Epithelial cell of umbilical artery (primary cell): ENCODE results near the gene WFIKKN1. TPM values are rescaled to one million over a fixed set of nuclear protein-coding genes. Genes with fewer than 3 reads are reported as not detected.

Experiments used
- total RNA-seq: library from RNA; depleted of rRNA; stranded (reverse); fragments of >200 nt; gene quantifications from 2 replicates; pipeline ENCODE4 v1.2.3, GENCODE V29; 2014

WFIKKN1 gene, protein sequence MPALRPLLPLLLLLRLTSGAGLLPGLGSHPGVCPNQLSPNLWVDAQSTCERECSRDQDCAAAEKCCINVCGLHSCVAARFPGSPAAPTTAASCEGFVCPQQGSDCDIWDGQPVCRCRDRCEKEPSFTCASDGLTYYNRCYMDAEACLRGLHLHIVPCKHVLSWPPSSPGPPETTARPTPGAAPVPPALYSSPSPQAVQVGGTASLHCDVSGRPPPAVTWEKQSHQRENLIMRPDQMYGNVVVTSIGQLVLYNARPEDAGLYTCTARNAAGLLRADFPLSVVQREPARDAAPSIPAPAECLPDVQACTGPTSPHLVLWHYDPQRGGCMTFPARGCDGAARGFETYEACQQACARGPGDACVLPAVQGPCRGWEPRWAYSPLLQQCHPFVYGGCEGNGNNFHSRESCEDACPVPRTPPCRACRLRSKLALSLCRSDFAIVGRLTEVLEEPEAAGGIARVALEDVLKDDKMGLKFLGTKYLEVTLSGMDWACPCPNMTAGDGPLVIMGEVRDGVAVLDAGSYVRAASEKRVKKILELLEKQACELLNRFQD
- 0.15 TPM in 1 of 2 replicates, not detected in the other for total RNA-seq

DNA sequence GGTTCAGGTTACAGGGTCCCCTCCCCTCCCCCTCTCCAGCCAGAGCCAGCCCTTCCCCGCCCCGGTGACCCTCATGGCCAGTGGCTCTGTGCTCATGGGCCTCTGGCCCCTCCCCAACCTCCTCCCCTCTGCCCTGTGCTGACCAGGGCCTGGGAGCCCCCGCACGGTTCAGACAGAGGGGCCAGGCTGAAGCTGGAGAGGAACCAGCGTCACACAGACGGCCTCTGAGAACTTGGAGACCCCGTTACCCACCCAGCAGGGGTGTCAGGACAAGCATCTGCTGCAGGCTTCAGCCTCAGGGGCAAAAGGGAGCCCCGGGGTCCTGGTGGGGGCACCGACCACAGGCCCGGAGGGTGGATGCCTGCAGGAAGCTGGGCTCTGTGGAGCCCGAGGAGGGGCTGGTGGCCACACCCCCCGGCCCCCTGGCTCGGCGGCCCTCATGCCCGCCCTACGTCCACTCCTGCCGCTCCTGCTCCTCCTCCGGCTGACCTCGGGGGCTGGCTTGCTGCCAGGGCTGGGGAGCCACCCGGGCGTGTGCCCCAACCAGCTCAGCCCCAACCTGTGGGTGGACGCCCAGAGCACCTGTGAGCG lies at the start of gene WFIKKN1:
Gene WFIKKN1 (plus strand): TSS at position 171 of the 591 bp plus-strand sequence. CDS start 269 bp downstream, at position 440.

DNA sequence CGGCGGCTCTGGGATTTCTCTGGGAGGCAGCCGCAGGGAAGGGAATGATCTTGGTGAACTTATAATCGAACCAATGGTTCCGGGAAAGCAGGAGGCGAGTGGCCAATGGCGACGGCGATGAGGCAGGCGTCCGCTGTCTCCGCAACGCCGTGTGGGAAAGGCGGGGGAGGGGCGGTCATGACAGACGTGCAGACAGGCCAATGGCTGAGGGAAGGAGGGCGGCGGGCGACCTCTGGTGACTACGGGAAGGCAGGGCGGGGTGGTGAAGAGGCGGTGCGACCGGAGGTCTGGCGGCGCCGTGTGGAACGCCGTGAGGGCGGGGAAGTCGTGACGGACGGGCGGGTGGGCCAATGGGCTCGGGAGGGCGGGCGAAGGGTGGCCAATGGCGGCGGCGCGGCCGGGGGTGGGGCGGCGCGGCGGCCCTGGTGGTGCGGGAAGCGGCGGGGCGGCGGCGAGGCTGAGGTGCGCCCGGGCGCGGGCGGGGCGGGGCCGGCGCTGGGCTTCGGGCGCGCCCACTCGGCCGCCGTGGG lies 41.1 kb upstream of the WFIKKN1 start, which contains the start of gene RAB40C:
Gene RAB40C (plus strand): TSS at position 409 of the 530 bp plus-strand sequence. CDS start 226 bp downstream, outside the sequence.

DNA sequence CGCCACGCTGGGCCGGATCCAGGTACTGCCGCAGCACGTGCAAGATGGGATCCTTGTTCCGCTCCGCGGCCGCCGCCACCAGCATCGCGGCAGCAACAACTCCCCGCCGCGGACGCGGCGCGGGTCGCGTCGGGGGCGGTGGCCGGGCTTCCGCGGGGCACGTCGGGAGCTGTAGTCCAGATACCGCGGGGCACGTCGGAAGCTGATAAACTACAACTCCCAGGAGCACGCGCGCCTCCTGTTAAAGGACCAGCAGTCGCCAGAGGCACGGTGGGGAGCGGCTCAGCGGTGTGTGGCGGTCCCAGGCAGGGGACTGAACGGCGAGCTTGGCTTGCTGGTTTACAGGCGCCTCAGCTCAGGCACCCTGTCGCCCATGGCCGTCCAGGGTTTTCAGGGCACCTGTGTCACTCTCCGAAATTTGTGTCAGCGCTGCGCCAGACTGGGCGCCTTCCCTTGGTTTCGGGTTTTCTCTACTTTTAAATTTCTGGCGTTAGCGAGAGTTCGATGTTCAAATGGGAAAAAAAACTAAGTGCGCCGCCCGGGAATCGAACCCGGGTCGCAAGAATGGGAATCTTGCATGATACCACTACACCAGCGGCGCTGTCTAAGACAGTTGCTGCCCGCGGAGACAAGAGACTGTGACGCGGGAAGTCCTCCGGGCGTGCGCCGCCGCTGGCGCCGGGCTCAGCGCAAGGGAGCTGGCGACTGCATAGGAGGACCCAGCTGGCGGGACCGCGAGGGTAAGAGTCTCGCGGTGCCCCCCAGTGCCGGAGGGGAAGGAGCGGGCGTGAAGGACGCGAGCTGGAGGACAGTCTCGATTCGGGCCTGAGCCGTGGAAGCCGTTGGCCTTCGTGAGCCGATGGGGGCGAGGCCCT lies 5.7 kb downstream of the WFIKKN1 start, which contains the start of gene METTL26:
Gene METTL26 (minus strand): TSS at position 100 of the 875 bp plus-strand sequence. CDS start 15 bp downstream, at position 85.

DNA sequence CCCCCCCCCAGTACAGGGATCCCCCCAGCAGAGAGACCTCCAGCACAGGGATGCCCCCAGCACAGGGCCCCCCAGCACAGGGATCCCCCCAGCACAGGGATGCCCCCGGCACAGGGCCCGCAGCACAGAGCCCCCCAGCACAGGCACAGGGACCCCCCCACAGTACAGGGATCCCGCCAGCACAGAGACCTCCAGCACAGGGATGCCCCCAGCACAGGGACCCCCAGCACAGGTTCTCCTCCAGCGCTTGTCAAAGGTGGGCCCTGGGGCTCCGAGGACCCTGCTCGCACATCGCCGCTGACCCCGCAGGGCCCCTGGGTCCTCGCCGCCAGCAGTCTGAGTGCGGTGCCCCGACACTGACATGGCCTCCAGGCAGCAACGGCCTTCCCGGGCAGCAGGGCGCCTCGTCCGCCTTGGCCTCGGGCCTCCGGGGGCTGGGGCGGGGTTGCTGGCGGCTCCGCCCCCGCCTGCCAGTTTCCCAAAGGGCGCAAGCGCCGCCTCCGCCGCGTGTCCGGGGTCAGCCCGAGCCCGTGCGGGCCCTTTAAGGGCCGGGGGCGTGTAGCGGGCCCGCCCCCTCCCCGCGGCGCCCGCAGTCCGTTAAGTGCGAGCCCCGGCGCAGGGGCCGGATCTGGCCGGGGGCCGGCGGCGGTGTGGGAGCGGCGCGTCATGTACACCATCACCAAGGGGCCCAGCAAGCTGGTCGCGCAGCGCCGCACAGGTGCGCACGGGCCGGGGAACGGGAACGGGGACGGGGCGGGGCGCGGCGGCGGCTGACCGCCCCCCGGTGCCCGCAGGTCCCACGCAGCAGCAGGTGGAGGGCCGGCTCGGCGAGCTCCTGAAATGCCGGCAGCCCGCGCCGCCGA lies 10.8 kb downstream of the WFIKKN1 start, which contains the start of gene MCRIP2:
Gene MCRIP2 (plus strand): TSS at position 503 of the 863 bp plus-strand sequence. CDS start 164 bp downstream, at position 667.

DNA sequence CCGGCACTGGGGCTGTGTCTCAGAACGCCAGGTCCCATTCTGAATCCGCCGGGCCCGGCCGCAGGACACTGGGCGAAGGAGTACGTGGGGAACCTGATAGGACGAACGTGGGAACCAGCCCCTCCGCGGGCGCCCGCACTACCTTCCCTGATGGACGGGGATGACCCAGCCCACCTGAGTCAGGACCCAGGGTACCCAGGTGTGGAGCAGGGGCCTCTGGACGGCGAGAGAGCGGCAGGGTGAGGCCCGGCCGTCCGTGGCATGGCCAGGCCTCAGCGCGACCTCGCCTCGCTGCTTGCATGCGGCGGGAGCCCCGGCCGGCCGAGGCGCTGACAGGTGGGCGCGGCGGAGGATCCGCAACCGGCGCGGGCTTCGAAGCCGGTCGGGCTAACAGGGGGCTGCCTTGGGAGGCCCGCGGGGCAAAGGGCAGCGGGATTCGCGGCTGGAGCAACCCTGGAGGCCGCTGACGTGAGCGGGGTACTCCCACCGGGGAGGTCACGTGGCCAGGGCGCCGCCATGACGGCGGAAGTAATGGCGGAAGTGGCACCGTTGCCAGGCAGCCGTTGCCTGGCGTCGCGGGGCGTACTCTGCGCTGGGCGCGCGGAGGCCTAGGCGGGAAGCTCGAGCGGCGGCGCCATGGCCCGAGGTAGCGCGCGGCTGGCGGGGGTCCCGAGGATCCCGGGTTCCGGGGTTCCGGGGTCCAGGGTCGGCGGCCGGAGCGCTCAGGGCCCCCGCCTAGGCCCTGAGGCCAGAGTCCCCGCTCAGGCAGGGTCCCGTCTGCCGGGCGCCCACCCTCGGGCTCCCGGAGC lies 18.2 kb downstream of the WFIKKN1 start, which contains the start of gene WDR90:
Gene WDR90 (plus strand): TSS at position 585 of the 809 bp plus-strand sequence. CDS start 52 bp downstream, at position 637.

DNA sequence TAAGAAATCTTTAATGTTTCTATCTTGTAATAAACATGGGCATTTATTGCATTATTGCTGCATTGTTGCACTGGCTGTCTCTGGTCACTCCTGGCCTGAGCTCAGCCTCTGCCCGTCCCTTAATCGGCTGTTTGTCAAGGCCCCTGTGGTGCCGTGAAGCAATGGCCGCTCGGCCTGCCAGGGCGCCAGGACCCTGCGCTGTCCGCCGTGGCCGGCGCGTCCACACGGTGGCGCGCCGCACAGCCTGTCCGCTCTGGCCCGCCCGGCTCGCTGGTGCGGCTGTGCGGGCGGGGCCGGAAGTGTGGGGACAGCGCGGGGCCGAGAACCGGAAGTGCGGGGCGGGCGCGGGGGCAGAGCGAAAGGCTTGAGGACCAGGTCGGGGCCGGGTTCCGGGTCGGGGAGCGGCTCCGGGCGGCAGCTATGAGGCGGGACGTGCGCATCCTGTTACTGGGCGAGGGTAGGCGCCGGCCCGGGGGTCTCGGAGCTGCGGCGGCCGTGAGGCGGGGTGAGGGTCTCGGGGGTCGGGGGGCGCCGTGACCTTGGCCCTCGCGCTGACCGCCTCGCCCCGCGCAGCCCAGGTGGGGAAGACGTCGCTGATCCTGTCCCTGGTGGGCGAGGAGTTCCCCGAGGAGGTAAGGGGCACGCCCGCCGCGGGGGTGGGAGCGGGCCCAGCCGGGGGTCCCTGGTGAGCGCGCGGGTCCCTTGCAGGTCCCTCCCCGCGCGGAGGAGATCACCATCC lies 37.2 kb downstream of the WFIKKN1 start, which contains the start of gene RHOT2:
Gene RHOT2 (plus strand): TSS at position 353 of the 739 bp plus-strand sequence. CDS start 68 bp downstream, at position 421.

DNA sequence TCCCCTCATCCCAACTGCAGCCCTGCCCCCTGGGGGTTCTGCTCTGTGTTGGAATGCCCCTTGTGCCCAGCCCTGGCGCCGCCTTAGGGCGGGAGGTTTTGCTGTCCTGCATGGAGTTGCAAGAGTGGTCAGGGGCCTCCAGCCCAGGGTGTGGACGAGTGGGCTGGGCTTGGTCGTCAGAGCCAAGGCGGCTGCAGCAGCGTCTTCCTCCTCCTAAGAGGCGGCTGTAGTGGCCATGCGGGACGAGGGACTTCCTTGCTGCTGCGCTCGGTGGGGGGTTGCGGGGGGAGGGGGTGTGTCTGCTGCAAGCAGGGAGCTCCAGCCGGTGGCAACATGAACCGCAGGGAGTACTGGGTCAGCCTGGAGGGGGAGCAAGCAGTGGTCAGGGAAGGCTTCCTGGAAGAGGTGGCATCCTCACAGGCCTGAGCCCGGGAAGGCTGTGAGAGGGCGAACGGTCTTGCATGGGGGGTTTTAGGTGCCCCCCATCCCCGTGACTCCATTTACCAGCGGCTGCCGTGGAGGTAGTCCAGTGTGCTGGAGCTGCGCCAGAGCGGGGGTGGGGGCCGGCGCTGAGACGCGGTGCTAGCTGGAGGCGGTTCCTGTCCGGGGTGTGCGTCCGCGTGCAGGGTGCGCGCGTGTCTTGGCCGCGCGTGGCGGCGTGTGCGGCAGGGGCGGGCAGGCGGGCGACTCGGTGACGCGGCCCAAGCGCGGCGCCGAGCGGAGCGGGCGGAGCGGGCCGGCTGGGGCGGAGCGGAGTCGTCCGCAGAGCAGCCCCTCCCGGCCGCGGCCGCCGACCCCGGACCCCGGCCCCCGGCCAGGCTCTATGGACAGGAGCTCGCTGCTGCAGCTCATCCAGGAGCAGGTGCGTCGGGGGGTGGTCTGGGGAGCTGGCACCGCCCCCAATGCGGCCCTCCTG lies 44.4 kb downstream of the WFIKKN1 start, which contains the start of gene RHBDL1:
Gene RHBDL1 (plus strand): TSS at position 704 of the 916 bp plus-strand sequence. CDS start 120 bp downstream, at position 824.

DNA sequence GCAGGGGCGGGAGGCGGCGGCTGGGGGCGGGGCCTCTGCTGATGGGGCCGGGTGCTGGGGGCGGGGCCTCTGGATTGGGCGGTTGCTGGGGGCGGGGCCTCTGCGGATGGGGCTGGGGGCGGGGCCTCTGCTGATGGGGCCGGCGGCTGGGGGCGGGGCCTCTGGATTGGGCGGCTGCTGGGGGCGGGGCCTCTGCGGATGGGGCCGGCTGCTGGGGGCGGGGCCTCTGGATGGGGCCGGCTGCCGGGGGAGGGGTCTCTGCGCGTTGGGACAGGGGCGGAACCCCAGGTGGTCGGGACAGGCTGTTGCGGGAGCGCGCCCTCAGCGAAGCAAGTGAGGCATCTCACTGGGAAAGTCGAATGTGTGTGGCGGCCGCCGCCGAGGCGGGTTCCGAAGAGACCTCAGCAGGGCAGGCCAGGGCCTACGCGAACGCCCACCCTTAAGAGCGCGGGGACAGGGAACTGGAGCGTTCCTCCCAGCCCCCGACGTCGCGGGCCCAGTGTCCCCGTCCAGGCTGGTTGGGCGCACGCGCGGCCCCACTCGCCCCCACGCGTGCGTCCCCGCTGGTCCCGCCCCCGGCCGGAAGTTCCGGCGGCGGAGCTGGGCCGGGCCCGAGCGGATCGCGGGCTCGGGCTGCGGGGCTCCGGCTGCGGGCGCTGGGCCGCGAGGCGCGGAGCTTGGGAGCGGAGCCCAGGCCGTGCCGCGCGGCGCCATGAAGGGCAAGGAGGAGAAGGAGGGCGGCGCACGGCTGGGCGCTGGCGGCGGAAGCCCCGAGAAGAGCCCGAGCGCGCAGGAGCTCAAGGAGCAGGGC lies 49.2 kb downstream of the WFIKKN1 start, which contains the start of gene STUB1:
Gene STUB1 (plus strand): TSS at position 597 of the 811 bp plus-strand sequence. CDS start 116 bp downstream, at position 713.

Other genes with a start within 250 kb of the WFIKKN1 start
- 78.0 and 93.9 TPM in 2 replicates for gene PGAP6, start 249.0 kb upstream of the WFIKKN1 start, total RNA-seq
- gene NME4, start 233.8 kb upstream of the WFIKKN1 start, total RNA-seq: 76.4 and 117 TPM in 2 replicates
- 9.0 and 17.5 TPM in 2 replicates for gene DECR2, start 229.1 kb upstream of the WFIKKN1 start, total RNA-seq
- 23.4 and 24.8 TPM in 2 replicates for gene RAB11FIP3, start 205.3 kb upstream of the WFIKKN1 start, total RNA-seq
- gene CAPN15, start 103.3 kb upstream of the WFIKKN1 start, total RNA-seq: 30.2 and 41.9 TPM in 2 replicates
- gene PRR35, start 70.6 kb upstream of the WFIKKN1 start, total RNA-seq: under 0.01 TPM in 1 of 2 replicates, not detected in the other
- 1.6 and 2.0 TPM in 2 replicates for gene NHLRC4, start 64.0 kb upstream of the WFIKKN1 start, total RNA-seq
- 23.1 and 24.2 TPM in 2 replicates for gene PIGQ, start 61.0 kb upstream of the WFIKKN1 start, total RNA-seq
- gene RAB40C, start 40.9 kb upstream of the WFIKKN1 start, total RNA-seq: 8.4 and 11.1 TPM in 2 replicates
- 68.7 and 115 TPM in 2 replicates for gene METTL26, start 5.3 kb downstream of the WFIKKN1 start, total RNA-seq
- 22.6 and 23.7 TPM in 2 replicates for gene MCRIP2, start 10.8 kb downstream of the WFIKKN1 start, total RNA-seq
- 8.8 and 9.4 TPM in 2 replicates for gene WDR90, start 18.4 kb downstream of the WFIKKN1 start, total RNA-seq
- 32.1 and 35.7 TPM in 2 replicates for gene RHOT2, start 37.1 kb downstream of the WFIKKN1 start, total RNA-seq
- gene RHBDL1, start 44.7 kb downstream of the WFIKKN1 start, total RNA-seq: 0.30 and 0.65 TPM in 2 replicates
- 139 and 144 TPM in 2 replicates for gene STUB1, start 49.4 kb downstream of the WFIKKN1 start, total RNA-seq
- 22.0 and 29.6 TPM in 2 replicates for gene JMJD8, start 53.3 kb downstream of the WFIKKN1 start, total RNA-seq
- gene WDR24, start 59.4 kb downstream of the WFIKKN1 start, total RNA-seq: 2.6 TPM in 2 replicates
- 0.32 TPM in 1 of 2 replicates, not detected in the other for gene FBXL16, start 74.8 kb downstream of the WFIKKN1 start, total RNA-seq
- 15.5 and 41.9 TPM in 2 replicates for gene METRN, start 84.1 kb downstream of the WFIKKN1 start, total RNA-seq
- 38.3 and 43.9 TPM in 2 replicates for gene ANTKMT, start 90.2 kb downstream of the WFIKKN1 start, total RNA-seq
- 0.15 and 1.3 TPM in 2 replicates for gene CCDC78, start 95.5 kb downstream of the WFIKKN1 start, total RNA-seq
- 3.6 and 12.0 TPM in 2 replicates for gene HAGHL, start 96.1 kb downstream of the WFIKKN1 start, total RNA-seq
- 27.3 and 33.6 TPM in 2 replicates for gene CIAO3, start 110.0 kb downstream of the WFIKKN1 start, total RNA-seq
- not detected in 2 replicates for gene MSLN, start 129.7 kb downstream of the WFIKKN1 start, total RNA-seq
- 35.4 and 37.1 TPM in 2 replicates for gene RPUSD1, start 157.4 kb downstream of the WFIKKN1 start, total RNA-seq
- gene CHTF18, start 157.6 kb downstream of the WFIKKN1 start, total RNA-seq: 13.6 and 22.2 TPM in 2 replicates
- gene GNG13, start 169.7 kb downstream of the WFIKKN1 start, total RNA-seq: not detected in 2 replicates